ENCODE data around the gene PPP6R2. TPM values are rescaled to one million over a fixed set of nuclear protein-coding genes. Genes with fewer than 3 reads are reported as not detected.
A peak's percentile ranks its signal among the peaks of the same experiment; 100 is the strongest.

PPP6R2 gene
- total and polyA plus RNA-seq, 2 of the 8 experiments (the other 6 are each of a cell fraction or from before 2014, with no cell fraction given): 25.0 to 32.2 TPM

GRCh38 chr22:50293441-50294318, 49.4 kb upstream of the PPP6R2 start:
- Histone ChIP-seq H3K4ac (replicated peaks; ENCODE audit: insufficient read length, low read depth, low read length) (peak overlapping the region; percentile 61), H4K91ac (replicated peaks; ENCODE audit: insufficient read length, low read length) (peak overlapping the region; percentile 75), H3K18ac (ENCODE audit: extremely low read depth, low read length) (peak overlapping the region; percentile 78), H3K79me2 (ENCODE audit: control insufficient read depth in 1 of 2, insufficient read depth in 2 of 2, low read length in 2 of 2) (peaks cover 0 to 57% of the 10 kb centered on the region in 2 experiments; a peak in 3 of 4 replicates), H3K36me3 (ENCODE audit: control insufficient read depth in 2 of 4, insufficient read depth in 4 of 4, low read length in 3 of 4) (peaks cover 2 to 17% (median 6%) of the 10 kb centered on the region in 4 experiments; a peak in 5 of 8 replicates), H3K9ac (replicated peaks in 1 of 4; ENCODE audit: extremely low read depth in 1 of 4, low read depth in 3 of 4, low read length in 3 of 4) (peak overlapping the region in 2 of 4 experiments; percentile 36 to 38; a peak in 2 of 7 replicates), H4K8ac (ENCODE audit: extremely low read depth, insufficient read depth, low read length) (peak overlapping the region; percentile 53), H4K20me1 (replicated peaks in 1 of 2; ENCODE audit: control insufficient read depth in 1 of 2, insufficient read depth in 2 of 2, low read length in 2 of 2) (peaks cover 14 to 38% of the 10 kb centered on the region in 2 experiments), H2AK5ac (ENCODE audit: low read depth, low read length) (peak overlapping the region; percentile 65; the same call in 1 of the 2 replicates), H3K27me3 (replicated peaks in 1 of 4; ENCODE audit: control insufficient read depth in 3 of 4, extremely low read depth in 1 of 4, insufficient read depth in 3 of 4, low read length in 3 of 4) (no peaks in the 10 kb centered on the region), H3K56ac (replicated peaks; ENCODE audit: insufficient read length, low read depth, low read length) (no peak overlapping the region), H2AFZ (ENCODE audit: low read length) (no peak overlapping the region), H2BK120ac (replicated peaks; ENCODE audit: low read depth, low read length) (no peak overlapping the region), H2BK5ac (ENCODE audit: low read depth, low read length) (peak overlapping the region; percentile 97), H2BK15ac (ENCODE audit: low read length) (peak overlapping the region; percentile 97; the same call in 1 of the 2 replicates), H3K23me2 (ENCODE audit: low read depth, low read length) (no peaks in the 10 kb centered on the region), H2BK12ac (ENCODE audit: low read depth, low read length) (peak overlapping the region; percentile 97; the same call in 1 of the 2 replicates), H3K27ac (ENCODE audit: low read depth, low read length) (peak overlapping the region; percentile 77; the same call in 1 of the 2 replicates), H2BK20ac (ENCODE audit: low read length) (peak overlapping the region; percentile 72; the same call in 1 of the 2 replicates), H3K79me1 (ENCODE audit: low read depth, low read length) (peaks cover 28% of the 10 kb centered on the region), H3K9me3 (ENCODE audit: insufficient read depth in 2 of 2, low read depth in 1 of 2, low read length in 1 of 2) (no peaks in the 10 kb centered on the region), H4K5ac (ENCODE audit: insufficient read length, low read depth, low read length) (peak overlapping the region; percentile 62), H3K14ac (ENCODE audit: insufficient read length) (no peak overlapping the region), H3K4me3 (ENCODE audit: extremely low read depth in 1 of 4, insufficient read depth in 2 of 4, low read depth in 3 of 4, low read length in 4 of 4) (peak overlapping the region; percentile 19 to 52 (median 24); a peak in 5 of 8 replicates), H3K4me1 (replicated peaks in 1 of 4; ENCODE audit: control insufficient read depth in 3 of 4, insufficient read depth in 4 of 4, low read length in 3 of 4) (peaks cover 0 to 32% (median 21%) of the 10 kb centered on the region in 4 experiments; a peak in 6 of 7 replicates), H3K4me2 (ENCODE audit: insufficient read depth in 1 of 2, low read depth in 2 of 2, low read length in 2 of 2) (peak overlapping the region; percentile 56 to 63), H3K23ac (ENCODE audit: insufficient read length) (no peak overlapping the region)
- ChIA-PET POLR2A (ENCODE audit: partially characterized antibody) (interaction anchor here (0.8 to 2.2 kb wide), 10 partner anchors 10 to 42 kb away, joined by 3 to 16 read pairs (median 5); partner anchors contain the start of genes HDAC10 and PLXNB2), CTCF (ENCODE audit: partially characterized antibody) (interaction anchor here (0.8 to 2.0 kb wide), 11 partner anchors 8 to 177 kb away, joined by 3 to 15 read pairs (median 5); no protein-coding TSS in a partner anchor)
- peak in 1 of 2 experiments; percentile 90 for DNase-seq (ENCODE audit: low read depth in 1 of 2, low spot score in 2 of 2)
- no peak for FAIRE-seq
- 37% methylated on average over 19 of the region's 42 CpGs; no CpG with 5 or more reads in 1 of the 2 experiments for WGBS, 2 experiments (ENCODE audit: extremely low coverage in 1 of 2, insufficient coverage in 1 of 2, insufficient read length in 1 of 2, insufficient replicate concordance in 2 of 2, low coverage in 1 of 2, low lambda C conversion rate in 2 of 2, missing lambda C conversion rate in 1 of 2)
- TF ChIP-seq YY1 (IDR thresholded peaks at IDR 0.05; ENCODE audit: low read depth, low read length): peak; percentile 65; the same call in 1 of the 2 replicates
- TF ChIP-seq HDAC2 (IDR thresholded peaks at IDR 0.05; ENCODE audit: borderline replicate concordance in 1 of 2, low read depth in 2 of 2, low read length in 2 of 2): 0 out of 4 replicates have a peak, but pooled peaks of 1 of the 2 experiments have one; percentile 17
- no peak for TF ChIP-seq MAX (IDR thresholded peaks at IDR 0.05)
- 0 out of 4 replicates have a peak, but pooled peaks of 1 of the 2 experiments have one; percentile 14 for TF ChIP-seq SIN3A (conservative IDR thresholded peaks at IDR 0.05 in 1 of 2, IDR thresholded peaks at IDR 0.05 in 1 of 2; ENCODE audit: low read depth in 1 of 2, low read length in 2 of 2)
- TF ChIP-seq TCF12 (IDR thresholded peaks at IDR 0.05; ENCODE audit: low read depth, low read length): peak; percentile 54; the same call in 1 of the 2 replicates
- no peak for TF ChIP-seq CTBP2 (IDR thresholded peaks at IDR 0.05; ENCODE audit: borderline replicate concordance, insufficient read depth, insufficient read length, low read length)
- TF ChIP-seq NANOG (IDR thresholded peaks at IDR 0.05; ENCODE audit: insufficient read depth, low read depth, low read length, poor library complexity, severe bottlenecking): peak; percentile 2
- 0 out of 2 replicates have a peak, but pooled peaks have one; percentile 8 for TF ChIP-seq GABPA (IDR thresholded peaks at IDR 0.05; ENCODE audit: borderline replicate concordance, insufficient read depth, low read length)
